Stomach (tissue), 4 donors: ENCODE measurements around the gene PRKG2.

Source experiments
- EP300 ChIP-seq: sonication (generic); formaldehyde crosslinking; IDR thresholded peaks from one replicate; pipeline ENCODE4 v1.6.1; 2017; ENCODE audit warnings: antibody characterized with exemption
- TF ChIP-seq, protein P1 (sequence below), 7 experiments: fragments of 450-650 bp in 4 of 7; fragments of 200-600 bp in 3 of 7; sonication (generic) in 3 of 7; IDR thresholded peaks; one replicate each; pipeline ENCODE4 v1.5.1; 2016 to 2019; ENCODE audit warnings: antibody characterized with exemption in 7 of 7, control low read depth in 2 of 7, mild to moderate bottlenecking in 1 of 7

DNA sequence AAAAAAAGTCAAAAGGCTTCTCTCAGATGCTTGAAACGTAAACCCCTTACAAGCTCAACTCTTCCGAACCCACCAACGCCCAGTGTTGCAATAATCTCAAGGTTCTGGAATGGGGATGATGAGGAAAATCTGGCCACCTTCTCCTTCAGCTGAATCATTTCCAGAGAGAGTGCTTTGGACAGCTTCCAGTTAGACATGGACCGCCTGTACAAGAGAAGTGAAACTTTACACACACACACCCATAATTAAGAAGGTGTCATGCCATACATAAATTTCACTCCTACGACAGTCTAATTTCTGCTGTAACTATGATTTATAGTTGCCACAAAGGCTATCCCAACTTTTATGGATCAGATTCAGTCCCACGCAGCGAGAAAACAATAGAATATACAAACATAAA lies 72.3 kb downstream of the PRKG2 start:
- TF ChIP-seq EP300 = no peak
- TF ChIP-seq, protein P1, sequence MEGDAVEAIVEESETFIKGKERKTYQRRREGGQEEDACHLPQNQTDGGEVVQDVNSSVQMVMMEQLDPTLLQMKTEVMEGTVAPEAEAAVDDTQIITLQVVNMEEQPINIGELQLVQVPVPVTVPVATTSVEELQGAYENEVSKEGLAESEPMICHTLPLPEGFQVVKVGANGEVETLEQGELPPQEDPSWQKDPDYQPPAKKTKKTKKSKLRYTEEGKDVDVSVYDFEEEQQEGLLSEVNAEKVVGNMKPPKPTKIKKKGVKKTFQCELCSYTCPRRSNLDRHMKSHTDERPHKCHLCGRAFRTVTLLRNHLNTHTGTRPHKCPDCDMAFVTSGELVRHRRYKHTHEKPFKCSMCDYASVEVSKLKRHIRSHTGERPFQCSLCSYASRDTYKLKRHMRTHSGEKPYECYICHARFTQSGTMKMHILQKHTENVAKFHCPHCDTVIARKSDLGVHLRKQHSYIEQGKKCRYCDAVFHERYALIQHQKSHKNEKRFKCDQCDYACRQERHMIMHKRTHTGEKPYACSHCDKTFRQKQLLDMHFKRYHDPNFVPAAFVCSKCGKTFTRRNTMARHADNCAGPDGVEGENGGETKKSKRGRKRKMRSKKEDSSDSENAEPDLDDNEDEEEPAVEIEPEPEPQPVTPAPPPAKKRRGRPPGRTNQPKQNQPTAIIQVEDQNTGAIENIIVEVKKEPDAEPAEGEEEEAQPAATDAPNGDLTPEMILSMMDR (IDR thresholded peaks at IDR 0.05) = no peak
